Adrenal gland (tissue), 5 donors: ENCODE data around the gene LRFN5.

Experiments
- POLR2A ChIP-seq, 2 donors: fragments of 450-650 bp; IDR thresholded peaks; one replicate each; pipeline ENCODE4 v1.6.1; 2017; ENCODE audit warnings: antibody characterized with exemption in 2 of 2, mild to moderate bottlenecking in 2 of 2, moderate library complexity in 1 of 2
- TF ChIP-seq, protein P1 (sequence below), 6 experiments: fragments of 450-650 bp in 4 of 6; fragments of 200-600 bp in 2 of 6; sonication (generic) in 1 of 6; IDR thresholded peaks; 1 replicate in 5 of 6; 2 replicates in 1 of 6; pipeline versions ENCODE4 v1.5.1 to v1.8.0; 2016 to 2021; ENCODE audit warnings: antibody characterized with exemption in 6 of 6, mild to moderate bottlenecking in 2 of 6, moderate library complexity in 1 of 6
- donor health status: DM: no; HTN: no; CAD: no.

DNA sequence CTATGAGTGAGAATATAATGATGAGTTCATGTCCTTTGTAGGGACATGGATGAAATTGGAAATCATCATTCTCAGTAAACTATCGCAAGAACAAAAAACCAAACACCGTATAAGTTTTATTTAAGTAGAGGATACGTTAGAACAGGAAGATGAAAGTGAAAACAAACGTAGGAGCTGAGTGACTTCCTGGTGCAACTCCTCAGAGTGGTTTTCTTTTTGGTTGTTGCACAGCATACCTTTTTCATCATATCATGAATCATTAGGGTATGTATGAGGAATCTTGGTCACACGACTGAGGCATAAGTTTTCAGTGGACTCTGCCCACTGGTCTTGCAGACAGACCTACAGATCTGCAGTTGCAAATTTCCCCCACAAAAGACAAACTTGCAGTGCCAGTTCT lies 199.0 kb downstream of the LRFN5 start:
- no peak for TF ChIP-seq POLR2A (IDR thresholded peaks at IDR 0.05)
- TF ChIP-seq, protein P1, sequence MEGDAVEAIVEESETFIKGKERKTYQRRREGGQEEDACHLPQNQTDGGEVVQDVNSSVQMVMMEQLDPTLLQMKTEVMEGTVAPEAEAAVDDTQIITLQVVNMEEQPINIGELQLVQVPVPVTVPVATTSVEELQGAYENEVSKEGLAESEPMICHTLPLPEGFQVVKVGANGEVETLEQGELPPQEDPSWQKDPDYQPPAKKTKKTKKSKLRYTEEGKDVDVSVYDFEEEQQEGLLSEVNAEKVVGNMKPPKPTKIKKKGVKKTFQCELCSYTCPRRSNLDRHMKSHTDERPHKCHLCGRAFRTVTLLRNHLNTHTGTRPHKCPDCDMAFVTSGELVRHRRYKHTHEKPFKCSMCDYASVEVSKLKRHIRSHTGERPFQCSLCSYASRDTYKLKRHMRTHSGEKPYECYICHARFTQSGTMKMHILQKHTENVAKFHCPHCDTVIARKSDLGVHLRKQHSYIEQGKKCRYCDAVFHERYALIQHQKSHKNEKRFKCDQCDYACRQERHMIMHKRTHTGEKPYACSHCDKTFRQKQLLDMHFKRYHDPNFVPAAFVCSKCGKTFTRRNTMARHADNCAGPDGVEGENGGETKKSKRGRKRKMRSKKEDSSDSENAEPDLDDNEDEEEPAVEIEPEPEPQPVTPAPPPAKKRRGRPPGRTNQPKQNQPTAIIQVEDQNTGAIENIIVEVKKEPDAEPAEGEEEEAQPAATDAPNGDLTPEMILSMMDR (IDR thresholded peaks at IDR 0.05), result no peak
